Liver (tissue), 9 donors: ENCODE results near the gene HMG20B. TPM values are rescaled to one million over a fixed set of nuclear protein-coding genes. Genes with fewer than 3 reads are reported as not detected.

ENCODE experiments used
- DNase-seq: peaks from one replicate; pipeline ENCODE4 v3.0.0-alpha.2; 2017; ENCODE audit warnings: low spot score
- H3K27ac ChIP-seq, 2 donors: one replicate each; pipeline ENCODE4 v1.7.0; 2013; ENCODE audit warnings: inconsistent platforms in 2 of 2, low read length in 2 of 2, control low read depth in 1 of 2, low read depth in 1 of 2, mild to moderate bottlenecking in 1 of 2
- H3K27me3 ChIP-seq, 4 donors: one replicate each; pipeline versions ENCODE4 v1.6.1 to v1.7.0; 2013; ENCODE audit warnings: low read length in 3 of 4, inconsistent platforms in 1 of 4, mild to moderate bottlenecking in 1 of 4, moderate library complexity in 1 of 4; ENCODE audit not compliant: control insufficient read depth in 4 of 4, insufficient read depth in 4 of 4
- H3K36me3 ChIP-seq, 4 donors: one replicate each; pipeline versions ENCODE4 v1.6.1 to v1.7.0; 2013; ENCODE audit warnings: low read length in 3 of 4, mild to moderate bottlenecking in 3 of 4, low read depth in 1 of 4, moderate library complexity in 1 of 4; ENCODE audit not compliant: control insufficient read depth in 4 of 4, insufficient read depth in 3 of 4
- H3K4me1 ChIP-seq, 4 donors: one replicate each; pipeline versions ENCODE4 v1.6.1 to v1.7.0; 2013; ENCODE audit warnings: low read length in 3 of 4, mild to moderate bottlenecking in 3 of 4, moderate library complexity in 1 of 4; ENCODE audit not compliant: control insufficient read depth in 4 of 4, insufficient read depth in 4 of 4
- H3K4me3 ChIP-seq, 3 donors: one replicate each; pipeline versions ENCODE4 v1.6.1 to v1.7.0; 2013; ENCODE audit warnings: low read length in 3 of 3, control low read depth in 1 of 3, low read depth in 1 of 3, mild to moderate bottlenecking in 1 of 3
- H3K9ac ChIP-seq, 2 donors: one replicate each; pipeline ENCODE4 v1.7.0; 2013; ENCODE audit warnings: low read length in 2 of 2, mild to moderate bottlenecking in 2 of 2, moderate library complexity in 2 of 2, control low read depth in 1 of 2, low read depth in 1 of 2
- H3K9me3 ChIP-seq, 4 donors: one replicate each; pipeline versions ENCODE4 v1.6.1 to v1.7.0; 2013; ENCODE audit warnings: low read length in 3 of 4; ENCODE audit not compliant: control insufficient read depth in 4 of 4
- CTCF ChIP-seq: fragments of 150-350 bp; IDR thresholded peaks from 2 replicates; pipeline ENCODE4 v1.5.1; 2017; ENCODE audit warnings: improper control_type of control experiment, low read depth, low read length; ENCODE audit not compliant: missing input control
- EGR1 ChIP-seq, 2 donors: IDR thresholded peaks; 2 replicates each; pipeline ENCODE4 v1.6.1; 2016 to 2018; ENCODE audit warnings: antibody characterized with exemption in 2 of 2, low read depth in 2 of 2
- FOXA1 ChIP-seq: IDR thresholded peaks from 2 replicates; pipeline ENCODE4 v1.6.1; 2016; ENCODE audit warnings: antibody characterized with exemption
- FOXA2 ChIP-seq: IDR thresholded peaks from 2 replicates; pipeline ENCODE4 v1.6.1; 2016; ENCODE audit warnings: antibody characterized with exemption
- GABPA ChIP-seq, 2 donors: IDR thresholded peaks in 1 of 2; conservative IDR thresholded peaks in 1 of 2; 2 replicates each; pipeline ENCODE4 v1.6.1; 2016; ENCODE audit warnings: antibody characterized with exemption in 2 of 2, mild to moderate bottlenecking in 1 of 2, moderate library complexity in 1 of 2
- HNF4A ChIP-seq, 2 donors: conservative IDR thresholded peaks; 2 replicates each; pipeline ENCODE4 v1.6.1; 2016; ENCODE audit warnings: antibody characterized with exemption in 2 of 2, mild to moderate bottlenecking in 2 of 2
- HNF4G ChIP-seq: IDR thresholded peaks from 2 replicates; pipeline ENCODE4 v1.6.1; 2016; ENCODE audit warnings: antibody characterized with exemption
- JUND ChIP-seq, 2 donors: IDR thresholded peaks; 2 replicates each; pipeline ENCODE4 v1.6.1; 2016; ENCODE audit warnings: antibody characterized with exemption in 2 of 2
- MAX ChIP-seq: IDR thresholded peaks from 2 replicates; pipeline ENCODE4 v1.6.1; 2016; ENCODE audit warnings: antibody characterized with exemption
- NR2F2 ChIP-seq: IDR thresholded peaks from 2 replicates; pipeline ENCODE4 v1.6.1; 2016; ENCODE audit warnings: antibody characterized with exemption
- RAD21 ChIP-seq, 2 donors: IDR thresholded peaks; 2 replicates each; pipeline ENCODE4 v1.6.1; 2016; ENCODE audit warnings: antibody characterized with exemption in 2 of 2, mild to moderate bottlenecking in 2 of 2
- RXRA ChIP-seq, 2 donors: IDR thresholded peaks; 2 replicates each; pipeline ENCODE4 v1.6.1; 2017 to 2018; ENCODE audit warnings: antibody characterized with exemption in 2 of 2, mild to moderate bottlenecking in 1 of 2
- SP1 ChIP-seq: IDR thresholded peaks from 2 replicates; pipeline ENCODE4 v1.6.1; 2018; ENCODE audit warnings: antibody characterized with exemption, mild to moderate bottlenecking
- TAF1 ChIP-seq: conservative IDR thresholded peaks from 2 replicates; pipeline ENCODE4 v1.6.1; 2016; ENCODE audit warnings: antibody characterized with exemption, mild to moderate bottlenecking
- YY1 ChIP-seq: IDR thresholded peaks from 2 replicates; pipeline ENCODE4 v1.6.1; 2016; ENCODE audit warnings: antibody characterized with exemption, mild to moderate bottlenecking
- ZBTB33 ChIP-seq: IDR thresholded peaks from 2 replicates; pipeline ENCODE4 v1.6.1; 2016; ENCODE audit warnings: antibody characterized with exemption
- WGBS: extraction: QIAGEN DNeasy Blood & Tissue Kit; methylation state at CpG from one replicate; pipeline ENCODE4 v1.1.7; 2013; 5-methylcytosine and 5-hydroxymethylcytosine counted together
- polyA plus RNA-seq, 2 donors: library from polyadenylated mRNA; stranded (reverse) in 1 of 2; unstranded in 1 of 2; fragments of 200-250 nt in 1 of 2; fragments of >200 nt in 1 of 2; fragmentation: Nextera tagmentation in 1 of 2; extraction: Ambion mirVana in 1 of 2; gene quantifications; one replicate each; pipeline versions ENCODE4 v1.2.1 to v1.2.3, GENCODE V29; 2013 to 2015
- total RNA-seq, 2 donors: library from RNA; depleted of rRNA; stranded (reverse); fragments of >200 nt; gene quantifications; one replicate each; pipeline ENCODE4 v1.2.3, GENCODE V29; 2014
- TF ChIP-seq, protein P1 (sequence below): IDR thresholded peaks from 2 replicates; pipeline ENCODE4 v1.6.1; 2016; ENCODE audit warnings: antibody characterized with exemption
- TF ChIP-seq, protein P2 (sequence below): IDR thresholded peaks from 2 replicates; pipeline ENCODE4 v1.6.1; 2016; ENCODE audit warnings: antibody characterized with exemption, mild to moderate bottlenecking
- donor health status: healthy.
- donor health status: healthy.
- donor health status: healthy.
- donor health status: healthy.
- donor health status: healthy.

HMG20B gene
- total and polyA plus RNA-seq, 4 donors: 28.6 to 35.1 (median 30.5) TPM

- H3K9ac ChIP-seq: no peak overlapping the region
- H3K27ac ChIP-seq: peak overlapping the region; percentile 44 to 50
- DNase-seq: no peak
- WGBS: 85% methylated on average over 79 of the region's 79 CpGs
- H3K4me3 ChIP-seq: no peak overlapping the region
- H3K36me3 ChIP-seq: peaks cover 4 to 26% (median 8%) of the 10 kb centered on the region in 4 donors
- TF ChIP-seq YY1 (no peak), MAX (no peak), FOXA1 (no peak), HNF4G (no peak), TAF1 (no peak), FOXA2 (no peak)
- no peaks in the 10 kb centered on the region for H3K9me3 ChIP-seq
- H3K4me1 ChIP-seq: peaks cover 0 to 2% (median under 1%) of the 10 kb centered on the region in 4 donors
- no peaks in the 10 kb centered on the region for H3K27me3 ChIP-seq
These were observed 40.4 kb downstream of the HMG20B start for GRCh38 chr19:3612901-3613741.

GRCh38 chr19:3613818-3614661 is 41.3 kb downstream of the HMG20B start:
- no peak for TF ChIP-seq HNF4G
- TF ChIP-seq CTCF: no peak
- no peak for TF ChIP-seq FOXA2
- TF ChIP-seq, protein P1, sequence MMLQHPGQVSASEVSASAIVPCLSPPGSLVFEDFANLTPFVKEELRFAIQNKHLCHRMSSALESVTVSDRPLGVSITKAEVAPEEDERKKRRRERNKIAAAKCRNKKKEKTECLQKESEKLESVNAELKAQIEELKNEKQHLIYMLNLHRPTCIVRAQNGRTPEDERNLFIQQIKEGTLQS: no peak
- no peak for TF ChIP-seq NR2F2
- TF ChIP-seq RAD21 (IDR thresholded peaks at IDR 0.05): no peak
- TF ChIP-seq GABPA (IDR thresholded peaks at IDR 0.05 in 1 of 2, conservative IDR thresholded peaks at IDR 0.05 in 1 of 2): no peak
- TF ChIP-seq HNF4A (conservative IDR thresholded peaks at IDR 0.05): no peak
- TF ChIP-seq RXRA (IDR thresholded peaks at IDR 0.05): no peak
- TF ChIP-seq ZBTB33: no peak
- no peak for TF ChIP-seq SP1
- TF ChIP-seq YY1: no peak
- no peak for TF ChIP-seq JUND (IDR thresholded peaks at IDR 0.05)
- no peak for TF ChIP-seq FOXA1
- TF ChIP-seq EGR1 (IDR thresholded peaks at IDR 0.05; ENCODE audit: low read depth in 2 of 2): no peak
- TF ChIP-seq, protein P2, sequence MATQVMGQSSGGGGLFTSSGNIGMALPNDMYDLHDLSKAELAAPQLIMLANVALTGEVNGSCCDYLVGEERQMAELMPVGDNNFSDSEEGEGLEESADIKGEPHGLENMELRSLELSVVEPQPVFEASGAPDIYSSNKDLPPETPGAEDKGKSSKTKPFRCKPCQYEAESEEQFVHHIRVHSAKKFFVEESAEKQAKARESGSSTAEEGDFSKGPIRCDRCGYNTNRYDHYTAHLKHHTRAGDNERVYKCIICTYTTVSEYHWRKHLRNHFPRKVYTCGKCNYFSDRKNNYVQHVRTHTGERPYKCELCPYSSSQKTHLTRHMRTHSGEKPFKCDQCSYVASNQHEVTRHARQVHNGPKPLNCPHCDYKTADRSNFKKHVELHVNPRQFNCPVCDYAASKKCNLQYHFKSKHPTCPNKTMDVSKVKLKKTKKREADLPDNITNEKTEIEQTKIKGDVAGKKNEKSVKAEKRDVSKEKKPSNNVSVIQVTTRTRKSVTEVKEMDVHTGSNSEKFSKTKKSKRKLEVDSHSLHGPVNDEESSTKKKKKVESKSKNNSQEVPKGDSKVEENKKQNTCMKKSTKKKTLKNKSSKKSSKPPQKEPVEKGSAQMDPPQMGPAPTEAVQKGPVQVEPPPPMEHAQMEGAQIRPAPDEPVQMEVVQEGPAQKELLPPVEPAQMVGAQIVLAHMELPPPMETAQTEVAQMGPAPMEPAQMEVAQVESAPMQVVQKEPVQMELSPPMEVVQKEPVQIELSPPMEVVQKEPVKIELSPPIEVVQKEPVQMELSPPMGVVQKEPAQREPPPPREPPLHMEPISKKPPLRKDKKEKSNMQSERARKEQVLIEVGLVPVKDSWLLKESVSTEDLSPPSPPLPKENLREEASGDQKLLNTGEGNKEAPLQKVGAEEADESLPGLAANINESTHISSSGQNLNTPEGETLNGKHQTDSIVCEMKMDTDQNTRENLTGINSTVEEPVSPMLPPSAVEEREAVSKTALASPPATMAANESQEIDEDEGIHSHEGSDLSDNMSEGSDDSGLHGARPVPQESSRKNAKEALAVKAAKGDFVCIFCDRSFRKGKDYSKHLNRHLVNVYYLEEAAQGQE: no peak
- no peak for TF ChIP-seq TAF1
- TF ChIP-seq MAX: no peak
- Histone ChIP-seq H3K4me1 (peaks cover 0 to under 1% (median 0%) of the 10 kb centered on the region in 4 donors), H3K27me3 (no peaks in the 10 kb centered on the region), H3K9me3 (no peaks in the 10 kb centered on the region), H3K9ac (no peak overlapping the region), H3K36me3 (peaks cover 4 to 26% (median 8%) of the 10 kb centered on the region in 4 donors), H3K4me3 (no peak overlapping the region), H3K27ac (peak overlapping the region; percentile 44 to 50)
- DNase-seq: no peak
- WGBS: 93% methylated on average over 39 of the region's 39 CpGs
